Measurements from ENCODE around the gene OR51B2. TPM values are rescaled to one million over a fixed set of nuclear protein-coding genes. Genes with fewer than 3 reads are reported as not detected.

Gene OR51B2
- total and polyA plus RNA-seq, 4 donors: 0.17 to 0.37 TPM; not detected in 2

DNA sequence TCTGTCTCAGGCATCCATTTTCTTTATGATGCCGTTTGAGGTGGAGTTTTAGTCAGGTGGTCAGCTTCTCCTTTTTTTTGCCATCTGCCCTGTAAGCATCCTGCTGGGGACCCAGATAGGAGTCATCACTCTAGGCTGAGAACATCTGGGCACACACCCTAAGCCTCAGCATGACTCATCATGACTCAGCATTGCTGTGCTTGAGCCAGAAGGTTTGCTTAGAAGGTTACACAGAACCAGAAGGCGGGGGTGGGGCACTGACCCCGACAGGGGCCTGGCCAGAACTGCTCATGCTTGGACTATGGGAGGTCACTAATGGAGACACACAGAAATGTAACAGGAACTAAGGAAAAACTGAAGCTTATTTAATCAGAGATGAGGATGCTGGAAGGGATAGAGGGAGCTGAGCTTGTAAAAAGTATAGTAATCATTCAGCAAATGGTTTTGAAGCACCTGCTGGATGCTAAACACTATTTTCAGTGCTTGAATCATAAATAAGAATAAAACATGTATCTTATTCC lies 43.5 kb downstream of the OR51B2 start:
- DNase-seq (ENCODE audit: low spot score): peak; percentile 92
- no peak overlapping the region for H3K9ac ChIP-seq (ENCODE audit: low read depth in 1 of 2, low read length in 2 of 2)
- 50% methylated on average over 3 of the region's 3 CpGs for WGBS
- H3K4me3 ChIP-seq (ENCODE audit: low read depth in 1 of 3, low read length in 3 of 3): no peak overlapping the region
- H3K27me3 ChIP-seq (ENCODE audit: control insufficient read depth in 4 of 4, insufficient read depth in 4 of 4, low read length in 3 of 4): no peaks in the 10 kb centered on the region
- no peaks in the 10 kb centered on the region for H3K4me1 ChIP-seq (ENCODE audit: control insufficient read depth in 4 of 4, insufficient read depth in 4 of 4, low read length in 3 of 4)
- H3K9me3 ChIP-seq (ENCODE audit: control insufficient read depth in 4 of 4, low read length in 3 of 4): no peaks in the 10 kb centered on the region
- TF ChIP-seq RXRA (IDR thresholded peaks at IDR 0.05) (peak in 1 of 2 donors; percentile 6), ZBTB33 (IDR thresholded peaks at IDR 0.05) (no peak), HNF4A (conservative IDR thresholded peaks at IDR 0.05) (no peak), FOXA1 (IDR thresholded peaks at IDR 0.05) (no peak), FOXA2 (IDR thresholded peaks at IDR 0.05) (no peak), GABPA (IDR thresholded peaks at IDR 0.05 in 1 of 2, conservative IDR thresholded peaks at IDR 0.05 in 1 of 2) (no peak)
- H3K27ac ChIP-seq (ENCODE audit: low read depth in 1 of 2, low read length in 2 of 2): no peak overlapping the region
- H3K36me3 ChIP-seq (ENCODE audit: control insufficient read depth in 4 of 4, insufficient read depth in 3 of 4, low read depth in 1 of 4, low read length in 3 of 4): no peaks in the 10 kb centered on the region

- Histone ChIP-seq H3K4me1 (ENCODE audit: control insufficient read depth in 4 of 4, insufficient read depth in 4 of 4, low read length in 3 of 4) (no peaks in the 10 kb centered on the region), H3K27ac (ENCODE audit: low read depth in 1 of 2, low read length in 2 of 2) (no peak overlapping the region), H3K9ac (ENCODE audit: low read depth in 1 of 2, low read length in 2 of 2) (no peak overlapping the region), H3K36me3 (ENCODE audit: control insufficient read depth in 4 of 4, insufficient read depth in 3 of 4, low read depth in 1 of 4, low read length in 3 of 4) (no peaks in the 10 kb centered on the region), H3K9me3 (ENCODE audit: control insufficient read depth in 4 of 4, low read length in 3 of 4) (no peaks in the 10 kb centered on the region), H3K4me3 (ENCODE audit: low read depth in 1 of 3, low read length in 3 of 3) (no peak overlapping the region), H3K27me3 (ENCODE audit: control insufficient read depth in 4 of 4, insufficient read depth in 4 of 4, low read length in 3 of 4) (no peaks in the 10 kb centered on the region)
- TF ChIP-seq ATF3 (IDR thresholded peaks at IDR 0.05) (no peak), NR2F2 (IDR thresholded peaks at IDR 0.05) (no peak), RAD21 (IDR thresholded peaks at IDR 0.05) (no peak), HNF4A (conservative IDR thresholded peaks at IDR 0.05) (no peak), TAF1 (conservative IDR thresholded peaks at IDR 0.05) (no peak), ZBTB33 (IDR thresholded peaks at IDR 0.05) (no peak), FOXA2 (IDR thresholded peaks at IDR 0.05) (no peak), CTCF (IDR thresholded peaks at IDR 0.05; ENCODE audit: low read depth, low read length, missing input control) (no peak), GABPA (IDR thresholded peaks at IDR 0.05 in 1 of 2, conservative IDR thresholded peaks at IDR 0.05 in 1 of 2) (no peak), REST (IDR thresholded peaks at IDR 0.05) (no peak), RXRA (IDR thresholded peaks at IDR 0.05) (no peak), EGR1 (IDR thresholded peaks at IDR 0.05; ENCODE audit: low read depth in 2 of 2) (no peak), FOXA1 (IDR thresholded peaks at IDR 0.05) (no peak), YY1 (IDR thresholded peaks at IDR 0.05) (no peak), JUND (IDR thresholded peaks at IDR 0.05) (no peak), HNF4G (IDR thresholded peaks at IDR 0.05) (no peak)
- TF ChIP-seq, protein P1, sequence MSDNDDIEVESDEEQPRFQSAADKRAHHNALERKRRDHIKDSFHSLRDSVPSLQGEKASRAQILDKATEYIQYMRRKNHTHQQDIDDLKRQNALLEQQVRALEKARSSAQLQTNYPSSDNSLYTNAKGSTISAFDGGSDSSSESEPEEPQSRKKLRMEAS (IDR thresholded peaks at IDR 0.05): no peak
- 85% methylated on average over 4 of the region's 4 CpGs for WGBS
- DNase-seq (ENCODE audit: low spot score): no peak
Observed at GRCh38 chr11:5279471-5280090, 44.5 kb downstream of the OR51B2 start.
